HG03066 (cell line): Measurements from ENCODE around the gene CD2.
"Not testable (repeated sequence)": the region's sequence is repeated elsewhere in the genome, so short reads cannot be mapped to it uniquely, and the experiment has no call there.

ENCODE experiments used
- ATAC-seq: cut with Tn5 transposase; IDR thresholded peaks from one replicate; pipeline ENCODE4 v1.9.1; 2021; ENCODE audit warnings: low read depth; ENCODE audit not compliant: unreplicated experiment

Gene CD2

DNA sequence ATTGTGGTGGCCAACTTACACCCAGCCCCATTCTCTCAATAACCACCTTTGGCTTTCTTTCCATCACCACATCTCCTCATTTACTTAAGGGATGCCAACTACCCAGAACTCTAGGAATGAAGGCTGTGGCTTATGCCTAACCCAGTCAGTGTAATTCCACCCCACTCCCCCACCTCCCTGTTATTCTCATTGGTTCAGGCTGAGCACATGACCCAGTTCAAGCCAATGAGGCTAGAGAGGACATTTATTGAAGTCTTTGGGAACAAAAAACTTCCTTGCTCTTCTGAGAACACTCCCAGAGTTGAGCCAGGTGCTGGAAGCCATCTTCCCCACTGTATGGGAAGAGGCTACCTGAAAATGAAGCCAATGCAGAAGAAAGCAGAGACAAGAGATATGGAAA lies 22.8 kb upstream of the CD2 start:
- ATAC-seq: no peak

GRCh38 chr1:116732726-116733125 lies 21.5 kb upstream of the CD2 start:
- no peak for ATAC-seq

GRCh38 chr1:116733476-116734365 lies 20.5 kb upstream of the CD2 start:
- no peak for ATAC-seq

DNA sequence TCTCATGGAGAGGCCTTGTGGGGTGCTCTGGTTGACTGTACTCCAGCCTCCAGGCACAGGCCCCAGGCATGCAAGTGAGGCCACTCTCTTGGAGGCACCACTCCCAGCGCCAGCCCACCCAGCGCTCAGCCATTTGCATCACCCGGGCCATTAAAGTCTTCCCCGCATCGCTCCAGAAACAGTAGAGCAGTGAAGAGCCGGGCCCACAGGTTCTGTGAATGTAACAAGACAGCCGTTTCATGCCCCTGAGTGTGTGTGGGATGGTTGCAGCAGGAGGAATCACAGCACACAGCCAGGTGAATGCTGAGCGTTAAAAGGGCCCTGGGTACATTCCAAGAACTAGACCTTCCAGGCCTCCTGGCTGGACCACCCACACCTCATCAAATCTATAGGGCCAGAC lies 19.0 kb upstream of the CD2 start:
- ATAC-seq: no peak

GRCh38 chr1:116737020-116737854 lies 17.0 kb upstream of the CD2 start:
- peak; percentile 43 for ATAC-seq

DNA sequence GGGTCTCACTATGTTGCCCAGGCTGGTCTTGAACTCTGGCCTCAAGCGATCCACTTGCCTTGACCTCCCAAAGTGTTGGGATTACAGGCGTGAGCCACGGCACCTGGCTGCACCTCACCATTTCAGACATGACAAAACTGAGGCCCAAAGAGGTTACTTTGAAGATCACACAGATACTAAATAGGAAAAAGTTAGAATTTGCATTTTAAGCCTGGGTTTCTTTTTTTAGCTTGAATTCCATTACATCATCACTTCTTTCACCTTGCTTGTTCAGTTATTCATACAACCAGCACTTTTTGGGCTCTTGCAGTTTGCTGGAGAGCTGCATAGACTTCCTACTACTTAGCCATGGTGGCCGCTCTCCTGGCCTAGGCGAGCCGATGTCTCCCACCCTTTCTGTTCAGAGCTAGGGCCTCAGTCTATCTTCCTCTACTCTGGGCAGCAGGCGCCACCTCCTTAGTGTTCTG lies 16.3 kb upstream of the CD2 start:
- peak; percentile 38 for ATAC-seq

DNA sequence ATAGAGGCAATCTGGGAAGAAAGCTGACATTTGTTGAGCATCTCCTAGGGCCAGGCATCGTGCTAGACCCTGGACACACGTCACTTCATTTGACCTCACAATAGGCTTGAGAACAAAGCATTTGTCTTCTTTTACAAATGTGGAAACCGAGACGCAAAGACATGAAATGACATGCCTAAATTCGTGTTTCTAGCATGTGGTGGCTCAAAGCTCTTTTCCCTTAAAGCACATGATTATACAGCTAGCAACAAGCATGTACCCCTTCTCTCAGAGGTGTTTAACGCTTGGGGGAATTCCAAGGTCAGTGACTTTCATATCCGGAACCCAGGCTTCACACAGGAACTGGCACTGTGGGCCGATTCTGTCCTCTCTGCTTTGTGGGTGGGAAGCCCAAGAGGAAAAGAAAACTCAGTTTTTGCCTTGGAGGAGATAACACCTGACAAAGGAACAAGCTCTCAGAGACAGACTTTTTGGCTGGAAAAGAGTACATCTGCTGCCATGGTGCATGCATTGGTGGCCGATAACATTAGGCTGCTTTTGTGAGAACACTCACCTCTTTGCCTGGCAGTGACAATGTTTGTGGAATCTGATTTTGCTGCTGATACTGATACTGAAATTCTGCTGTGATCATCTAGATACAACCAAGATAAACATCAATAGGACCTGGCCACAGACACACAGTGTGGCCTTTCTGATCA lies 15.4 kb upstream of the CD2 start:
- ATAC-seq: peak; percentile 55

GRCh38 chr1:116739371-116740012 lies 14.7 kb upstream of the CD2 start:
- no peak for ATAC-seq

GRCh38 chr1:116740296-116740695 lies 13.9 kb upstream of the CD2 start:
- ATAC-seq: no peak

DNA sequence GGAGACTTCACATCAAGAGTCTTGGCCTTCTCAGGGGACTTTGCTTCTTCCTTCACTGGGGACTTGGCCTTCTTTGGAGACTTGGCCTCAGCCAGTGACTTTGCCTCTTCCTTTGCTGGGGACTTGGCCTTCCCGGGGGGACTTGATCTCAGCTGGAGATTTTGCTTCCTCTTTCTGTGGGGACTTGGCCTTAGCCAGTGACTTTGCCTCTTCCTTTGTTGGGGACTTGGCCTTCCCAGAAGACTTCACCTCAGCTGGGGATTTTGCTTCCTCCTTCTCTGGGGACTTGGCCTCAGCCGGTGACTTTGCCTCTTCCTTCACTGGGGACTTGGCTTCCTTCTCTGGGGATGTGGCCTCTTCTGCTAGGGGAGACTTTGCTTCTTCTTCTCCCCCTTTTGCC lies 13.5 kb upstream of the CD2 start:
- no peak for ATAC-seq

DNA sequence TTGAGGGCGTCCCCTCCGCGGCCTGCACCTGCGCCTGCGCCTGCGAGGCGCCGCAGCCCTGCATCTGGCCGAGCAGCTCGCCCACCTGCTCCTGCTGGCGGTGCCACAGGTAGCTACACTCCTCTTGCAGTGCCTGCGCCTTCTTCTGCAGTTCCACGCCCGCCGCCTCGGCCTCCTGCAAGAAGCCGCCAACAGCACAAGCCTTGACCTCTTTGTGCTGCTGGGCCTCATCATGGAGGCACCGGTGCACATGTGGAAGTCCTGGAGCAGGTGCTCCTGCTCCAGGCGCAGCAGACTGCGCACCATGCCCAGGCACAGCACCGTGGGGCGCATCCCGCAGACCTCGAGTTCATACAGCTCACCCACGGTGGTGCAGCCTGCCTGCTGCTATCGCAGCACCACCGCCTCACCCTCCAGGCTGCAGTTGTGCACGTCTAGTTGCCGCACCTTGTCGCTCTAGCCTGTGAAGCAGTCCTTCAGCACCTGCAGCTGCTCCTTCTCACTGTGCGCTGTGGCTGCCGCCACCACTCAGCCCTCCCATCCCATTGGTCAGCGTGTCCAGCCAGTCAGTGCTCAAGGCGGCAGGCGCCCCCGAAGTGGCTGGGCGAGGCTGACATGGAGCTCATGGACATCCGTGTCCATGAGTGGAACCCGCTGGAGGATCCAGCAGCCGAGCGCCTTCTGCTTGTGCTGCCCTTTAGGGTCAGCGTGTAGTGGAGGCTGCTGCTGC lies 12.2 kb upstream of the CD2 start:
- no peak for ATAC-seq

DNA sequence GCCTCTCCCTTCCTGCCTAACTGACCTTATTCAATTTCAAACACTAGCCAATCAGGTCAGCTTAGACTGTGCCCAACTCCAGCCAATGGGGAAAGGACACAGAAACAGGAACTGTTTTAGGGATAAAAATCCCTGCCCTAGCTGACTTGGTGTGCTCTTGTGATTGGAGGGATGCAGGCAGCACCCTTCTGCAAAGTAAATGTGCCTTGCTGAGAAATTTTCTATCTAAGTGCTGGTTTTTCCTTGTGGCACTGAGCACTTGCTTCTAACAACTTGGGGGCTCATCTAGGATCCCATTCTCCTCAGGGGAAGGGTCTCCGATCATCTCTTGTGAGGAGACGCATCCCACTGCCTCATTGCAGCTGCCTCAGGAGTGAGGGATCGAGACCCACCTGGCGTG lies 10.7 kb upstream of the CD2 start:
- ATAC-seq: no peak

GRCh38 chr1:116748272-116748671 lies 6.0 kb upstream of the CD2 start:
- ATAC-seq: no peak

DNA sequence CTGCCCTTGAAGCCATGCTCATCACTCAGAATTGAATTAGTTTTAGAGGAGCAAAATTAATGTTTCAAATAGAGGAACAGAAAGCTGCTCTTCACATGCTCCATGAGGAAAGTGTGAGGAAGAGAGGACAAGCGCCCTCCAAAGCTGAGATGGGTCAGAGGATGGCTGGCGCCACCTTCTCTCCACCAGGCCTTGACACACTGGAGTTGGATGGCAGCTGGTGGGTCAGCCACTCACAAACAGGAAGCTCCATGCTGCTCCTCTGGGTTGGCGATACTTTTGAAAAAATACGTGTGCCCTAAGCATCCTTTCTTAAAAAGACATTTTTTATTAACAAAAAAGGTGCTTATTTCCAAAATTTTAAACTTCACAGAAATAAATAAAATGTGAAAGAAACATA lies 3.1 kb upstream of the CD2 start:
- no peak for ATAC-seq

DNA sequence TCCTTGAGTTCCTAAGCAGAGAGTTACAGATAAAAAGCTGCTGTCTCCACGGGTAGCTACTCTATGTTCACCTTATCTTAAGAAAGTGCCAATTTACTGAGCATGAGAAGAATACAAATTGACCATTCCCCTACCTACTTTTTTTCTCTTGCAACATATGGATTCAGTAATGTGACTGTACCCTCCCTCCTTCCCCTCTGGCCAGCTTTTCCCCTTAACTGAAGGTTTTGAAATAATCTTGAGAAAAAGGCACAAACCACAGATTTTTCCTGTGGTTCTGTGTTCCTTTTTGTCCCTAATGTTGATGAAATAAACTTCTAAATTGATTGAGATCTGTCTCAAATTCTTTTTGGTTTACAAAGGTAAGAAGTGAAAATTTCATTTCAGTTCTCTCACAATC lies 2.6 kb upstream of the CD2 start:
- no peak for ATAC-seq

- no peak for ATAC-seq
Observed at GRCh38 chr1:116753312-116753711, 918 bp upstream of the CD2 start.

DNA sequence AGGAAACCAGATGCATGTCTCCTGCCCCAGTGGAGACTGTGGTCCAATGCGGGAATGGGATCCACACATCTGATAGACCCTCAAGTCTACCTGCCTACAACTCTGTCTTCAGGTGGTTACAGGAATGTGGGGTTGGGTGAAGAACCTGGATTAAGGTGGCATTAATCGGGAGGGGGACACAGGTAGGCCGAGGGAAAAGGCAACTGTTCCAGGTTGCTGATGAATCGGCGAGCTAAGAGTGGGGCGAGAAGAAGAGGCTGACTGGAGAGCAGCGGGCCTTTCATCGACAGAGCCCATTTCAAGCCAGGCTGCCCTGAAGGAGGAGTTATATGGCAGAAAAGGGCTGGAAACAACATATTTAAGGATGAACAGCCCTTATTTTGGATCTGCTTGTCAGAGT lies 836 bp downstream of the CD2 start:
- ATAC-seq: no peak

DNA sequence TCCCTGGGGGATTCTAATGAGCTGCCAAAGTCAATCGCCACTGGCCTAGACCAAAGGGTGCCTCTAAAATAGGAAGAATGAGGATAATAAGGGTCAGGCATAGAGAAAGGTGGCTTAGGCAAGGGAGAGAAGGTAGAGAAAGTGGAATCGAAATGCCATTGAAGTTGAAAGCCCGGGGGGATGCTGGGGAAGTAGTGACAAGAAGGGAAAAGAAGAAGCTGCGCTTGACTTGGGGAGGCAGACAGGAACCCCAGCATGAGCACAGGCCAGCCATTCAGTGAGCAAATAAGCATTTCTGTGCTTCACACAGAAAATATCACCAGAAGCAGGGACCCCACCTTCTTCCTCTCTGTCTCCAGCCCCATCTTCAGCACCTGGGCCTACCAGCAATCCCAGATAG lies 1.5 kb downstream of the CD2 start:
- no peak for ATAC-seq

DNA sequence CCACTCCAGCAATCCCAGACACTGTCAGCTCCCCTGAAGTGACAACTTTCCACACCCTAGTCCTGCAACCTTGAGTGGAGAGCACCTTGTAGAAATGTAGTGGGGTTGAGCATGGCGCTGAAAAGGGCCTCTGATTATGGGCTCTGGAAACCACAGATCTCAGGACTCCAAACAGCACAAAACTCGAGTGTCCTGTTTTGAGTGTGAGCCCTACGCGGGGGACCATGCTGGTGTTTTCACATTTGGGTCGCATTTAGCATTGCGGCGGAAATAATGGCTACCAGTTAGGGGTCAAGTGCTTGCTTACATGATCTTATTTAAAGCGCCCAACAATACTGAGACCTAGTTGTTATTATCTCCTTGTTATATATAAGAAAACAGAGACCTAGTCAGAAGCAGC lies 1.9 kb downstream of the CD2 start:
- not testable (repeated sequence) for ATAC-seq

DNA sequence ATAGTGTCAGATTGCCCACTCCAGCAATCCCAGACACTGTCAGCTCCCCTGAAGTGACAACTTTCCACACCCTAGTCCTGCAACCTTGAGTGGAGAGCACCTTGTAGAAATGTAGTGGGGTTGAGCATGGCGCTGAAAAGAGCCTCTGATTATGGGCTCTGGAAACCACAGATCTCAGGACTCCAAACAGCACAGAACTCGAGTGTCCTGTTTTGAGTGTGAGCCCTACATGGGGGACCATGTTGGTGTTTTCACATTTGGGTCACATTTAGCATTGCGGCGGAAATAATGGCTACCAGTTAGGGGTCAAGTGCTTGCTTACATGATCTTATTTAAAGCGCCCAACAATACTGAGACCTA lies 4.2 kb downstream of the CD2 start:
- ATAC-seq: not testable (repeated sequence)
